Activated T-helper 2 cell treated with anti-CD3 and anti-CD28 coated beads, Interferon-gamma antibody, Interleukin-2, Interleukin-4, amounts not matched to agents 10 μg/mL and 5 μg/mL and 100 μg/mL, durations not matched to agents 14 hours and 24 hours and 36 hours (primary cell): ENCODE measurements around the gene COL18A1. TPM values are rescaled to one million over a fixed set of nuclear protein-coding genes. Genes with fewer than 3 reads are reported as not detected.

ENCODE experiments used
- DNase-seq: peaks from one replicate; pipeline ENCODE4 v3.0.0; 2021; ENCODE audit warnings: low spot score
- H3K27ac Mint-ChIP-seq: one replicate; pipeline ENCODE4 v1.8.0; 2021; ENCODE audit warnings: mixed read lengths
- H3K27me3 Mint-ChIP-seq: one replicate; pipeline ENCODE4 v1.8.0; 2021; ENCODE audit warnings: low read depth, mixed read lengths
- H3K36me3 Mint-ChIP-seq: one replicate; pipeline ENCODE4 v1.8.0; 2021; ENCODE audit warnings: low read depth, mixed read lengths
- H3K4me1 Mint-ChIP-seq: one replicate; pipeline ENCODE4 v1.8.0; 2021; ENCODE audit warnings: low read depth, mixed read lengths
- H3K4me3 Mint-ChIP-seq: one replicate; pipeline ENCODE4 v1.8.0; 2021; ENCODE audit warnings: low read depth, mild to moderate bottlenecking, moderate library complexity, mixed read lengths
- H3K9me3 Mint-ChIP-seq: one replicate; pipeline ENCODE4 v1.8.0; 2021; ENCODE audit warnings: mixed read lengths
- intact Hi-C: fragments of 100-400 bp; cut with micrococcal nuclease; formaldehyde crosslinking; loops from one replicate; pipeline ENCODE4 v1.15.1; 2023
- total RNA-seq: library from RNA; stranded (reverse); gene quantifications from 2 replicates; pipeline ENCODE4 v1.2.3, GENCODE V29; 2022

COL18A1 gene
- total RNA-seq, 1 donor from 2014 or later, result 3.4 TPM

GRCh38 chr21:45488931-45489721 lies 84.2 kb downstream of the COL18A1 start:
- no peaks in the 10 kb centered on the region for H3K9me3 Mint-ChIP-seq
- intact Hi-C loops, result no loop called here
- H3K36me3 Mint-ChIP-seq, result no peaks in the 10 kb centered on the region
- no peak for DNase-seq
- H3K27me3 Mint-ChIP-seq, result no peaks in the 10 kb centered on the region
- no peak overlapping the region for H3K27ac Mint-ChIP-seq
- no peaks in the 10 kb centered on the region for H3K4me1 Mint-ChIP-seq
- no peak overlapping the region for H3K4me3 Mint-ChIP-seq

GRCh38 chr21:45489722-45489982 lies 84.7 kb downstream of the COL18A1 start:
- Mint-ChIP-seq H3K4me3 (no peak overlapping the region), H3K4me1 (no peaks in the 10 kb centered on the region), H3K27me3 (no peaks in the 10 kb centered on the region), H3K27ac (no peak overlapping the region), H3K9me3 (no peaks in the 10 kb centered on the region), H3K36me3 (no peaks in the 10 kb centered on the region)
- no peak for DNase-seq
- intact Hi-C loops, result no loop called here

GRCh38 chr21:45490049-45490731 lies 85.2 kb downstream of the COL18A1 start:
- H3K27me3 Mint-ChIP-seq, result no peaks in the 10 kb centered on the region
- no peak for DNase-seq
- H3K36me3 Mint-ChIP-seq, result no peaks in the 10 kb centered on the region
- intact Hi-C loops, result no loop called here
- H3K4me3 Mint-ChIP-seq, result no peak overlapping the region
- H3K27ac Mint-ChIP-seq, result no peak overlapping the region
- H3K9me3 Mint-ChIP-seq, result no peaks in the 10 kb centered on the region
- H3K4me1 Mint-ChIP-seq, result no peaks in the 10 kb centered on the region

GRCh38 chr21:45491056-45491455 lies 86.1 kb downstream of the COL18A1 start:
- no peak for DNase-seq
- Mint-ChIP-seq H3K4me3 (no peak overlapping the region), H3K27ac (no peak overlapping the region), H3K4me1 (no peaks in the 10 kb centered on the region), H3K36me3 (no peaks in the 10 kb centered on the region), H3K27me3 (no peaks in the 10 kb centered on the region), H3K9me3 (no peaks in the 10 kb centered on the region)
- intact Hi-C loops, result no loop called here

GRCh38 chr21:45491623-45492022 lies 86.7 kb downstream of the COL18A1 start:
- Mint-ChIP-seq H3K4me3 (no peak overlapping the region), H3K36me3 (no peaks in the 10 kb centered on the region), H3K27me3 (no peaks in the 10 kb centered on the region), H3K27ac (no peak overlapping the region), H3K9me3 (no peaks in the 10 kb centered on the region), H3K4me1 (no peaks in the 10 kb centered on the region)
- intact Hi-C loops, result no loop called here
- no peak for DNase-seq

GRCh38 chr21:45492765-45493164 lies 87.8 kb downstream of the COL18A1 start:
- Mint-ChIP-seq H3K27me3 (no peaks in the 10 kb centered on the region), H3K36me3 (no peaks in the 10 kb centered on the region), H3K27ac (no peak overlapping the region), H3K4me3 (no peak overlapping the region), H3K9me3 (no peaks in the 10 kb centered on the region), H3K4me1 (no peaks in the 10 kb centered on the region)
- intact Hi-C loops, result no loop called here
- DNase-seq, result no peak

GRCh38 chr21:45493401-45494001 lies 88.5 kb downstream of the COL18A1 start:
- DNase-seq, result no peak
- intact Hi-C loops, result no loop called here
- Mint-ChIP-seq H3K4me3 (no peak overlapping the region), H3K36me3 (no peaks in the 10 kb centered on the region), H3K27me3 (no peaks in the 10 kb centered on the region), H3K9me3 (no peaks in the 10 kb centered on the region), H3K27ac (no peak overlapping the region), H3K4me1 (no peaks in the 10 kb centered on the region)

GRCh38 chr21:45494135-45494850 lies 89.3 kb downstream of the COL18A1 start:
- Mint-ChIP-seq H3K36me3 (no peaks in the 10 kb centered on the region), H3K27me3 (no peaks in the 10 kb centered on the region), H3K4me3 (no peak overlapping the region), H3K27ac (no peak overlapping the region), H3K4me1 (no peaks in the 10 kb centered on the region), H3K9me3 (no peaks in the 10 kb centered on the region)
- intact Hi-C loops, result no loop called here
- no peak for DNase-seq

GRCh38 chr21:45494851-45495680 lies 90.1 kb downstream of the COL18A1 start:
- H3K4me3 Mint-ChIP-seq, result no peak overlapping the region
- no peaks in the 10 kb centered on the region for H3K4me1 Mint-ChIP-seq
- H3K9me3 Mint-ChIP-seq, result peaks cover 7% of the 10 kb centered on the region
- DNase-seq, result no peak
- no peak overlapping the region for H3K27ac Mint-ChIP-seq
- no peaks in the 10 kb centered on the region for H3K36me3 Mint-ChIP-seq
- no peaks in the 10 kb centered on the region for H3K27me3 Mint-ChIP-seq
- intact Hi-C loops, result no loop called here

GRCh38 chr21:45496151-45496967 lies 91.4 kb downstream of the COL18A1 start:
- Mint-ChIP-seq H3K27ac (no peak overlapping the region), H3K27me3 (no peaks in the 10 kb centered on the region), H3K4me3 (no peak overlapping the region), H3K4me1 (no peaks in the 10 kb centered on the region), H3K36me3 (no peaks in the 10 kb centered on the region), H3K9me3 (peaks cover 7% of the 10 kb centered on the region)
- intact Hi-C loops, result no loop called here
- DNase-seq, result no peak

GRCh38 chr21:45496968-45497845 lies 92.2 kb downstream of the COL18A1 start:
- Mint-ChIP-seq H3K36me3 (no peaks in the 10 kb centered on the region), H3K27me3 (no peaks in the 10 kb centered on the region), H3K27ac (no peak overlapping the region), H3K9me3 (peaks cover 7% of the 10 kb centered on the region), H3K4me1 (no peaks in the 10 kb centered on the region), H3K4me3 (no peak overlapping the region)
- DNase-seq, result no peak
- intact Hi-C loops, result no loop called here
